ENCODE results near the gene TMEM130. TPM values are rescaled to one million over a fixed set of nuclear protein-coding genes. Genes with fewer than 3 reads are reported as not detected.

The TMEM130 gene
- total RNA-seq, 1 donor from 2014 or later, result not detected

- no peak overlapping the region for H3K27ac ChIP-seq (replicated peaks)
- no peak for TF ChIP-seq CTCF (IDR thresholded peaks at IDR 0.05; ENCODE audit: borderline replicate concordance)
- H3K27me3 ChIP-seq (ENCODE audit: low read depth), result peaks cover 13% of the 10 kb centered on the region
- peaks cover 10% of the 10 kb centered on the region for H3K4me1 ChIP-seq
- H3K36me3 ChIP-seq, result no peaks in the 10 kb centered on the region
- H3K4me3 ChIP-seq, result no peak overlapping the region
- no peak for DNase-seq
- intact Hi-C loops (cut with micrococcal nuclease), result no loop called here
- H3K9me3 ChIP-seq (replicated peaks), result no peaks in the 10 kb centered on the region
These were observed 34.9 kb downstream of the TMEM130 start for GRCh38 chr7:98834949-98835348.

GRCh38 chr7:98833022-98833421 is 36.8 kb downstream of the TMEM130 start:
- H3K36me3 ChIP-seq, result no peaks in the 10 kb centered on the region
- no peak for TF ChIP-seq CTCF (IDR thresholded peaks at IDR 0.05; ENCODE audit: borderline replicate concordance)
- H3K9me3 ChIP-seq (replicated peaks), result no peaks in the 10 kb centered on the region
- H3K4me1 ChIP-seq, result peaks cover 10% of the 10 kb centered on the region
- H3K27me3 ChIP-seq (ENCODE audit: low read depth), result peaks cover 2% of the 10 kb centered on the region
- no peak for DNase-seq
- intact Hi-C loops (cut with micrococcal nuclease), result no loop called here
- no peak overlapping the region for H3K4me3 ChIP-seq
- no peak overlapping the region for H3K27ac ChIP-seq (replicated peaks)

- peaks cover 10% of the 10 kb centered on the region for H3K4me1 ChIP-seq
- H3K4me3 ChIP-seq, result no peak overlapping the region
- intact Hi-C loops (cut with micrococcal nuclease), result no loop called here
- no peaks in the 10 kb centered on the region for H3K9me3 ChIP-seq (replicated peaks)
- no peaks in the 10 kb centered on the region for H3K36me3 ChIP-seq
- peak; percentile 45 for TF ChIP-seq CTCF (IDR thresholded peaks at IDR 0.05; ENCODE audit: borderline replicate concordance)
- H3K27ac ChIP-seq (replicated peaks), result peak overlapping the region; percentile 54
- DNase-seq, result no peak
- no peaks in the 10 kb centered on the region for H3K27me3 ChIP-seq (ENCODE audit: low read depth)
These were observed 38.1 kb downstream of the TMEM130 start for GRCh38 chr7:98831641-98832221.

GRCh38 chr7:98830972-98831548 is 38.8 kb downstream of the TMEM130 start:
- Histone ChIP-seq H3K4me3 (no peak overlapping the region), H3K36me3 (no peaks in the 10 kb centered on the region), H3K27me3 (ENCODE audit: low read depth) (no peaks in the 10 kb centered on the region), H3K27ac (replicated peaks) (peak overlapping the region; percentile 54), H3K9me3 (replicated peaks) (no peaks in the 10 kb centered on the region), H3K4me1 (peaks cover 16% of the 10 kb centered on the region)
- TF ChIP-seq CTCF (IDR thresholded peaks at IDR 0.05; ENCODE audit: borderline replicate concordance), result no peak
- intact Hi-C loops (cut with micrococcal nuclease), result no loop called here
- DNase-seq, result no peak

GRCh38 chr7:98828368-98828767 is 41.4 kb downstream of the TMEM130 start:
- peaks cover 23% of the 10 kb centered on the region for H3K4me1 ChIP-seq
- no peak overlapping the region for H3K4me3 ChIP-seq
- DNase-seq, result no peak
- intact Hi-C loops (cut with micrococcal nuclease), result no loop called here
- TF ChIP-seq CTCF (IDR thresholded peaks at IDR 0.05; ENCODE audit: borderline replicate concordance), result no peak
- no peaks in the 10 kb centered on the region for H3K9me3 ChIP-seq (replicated peaks)
- H3K27me3 ChIP-seq (ENCODE audit: low read depth), result no peaks in the 10 kb centered on the region
- no peak overlapping the region for H3K27ac ChIP-seq (replicated peaks)
- no peaks in the 10 kb centered on the region for H3K36me3 ChIP-seq
